ENCODE data around the gene TMEM95.

DNA sequence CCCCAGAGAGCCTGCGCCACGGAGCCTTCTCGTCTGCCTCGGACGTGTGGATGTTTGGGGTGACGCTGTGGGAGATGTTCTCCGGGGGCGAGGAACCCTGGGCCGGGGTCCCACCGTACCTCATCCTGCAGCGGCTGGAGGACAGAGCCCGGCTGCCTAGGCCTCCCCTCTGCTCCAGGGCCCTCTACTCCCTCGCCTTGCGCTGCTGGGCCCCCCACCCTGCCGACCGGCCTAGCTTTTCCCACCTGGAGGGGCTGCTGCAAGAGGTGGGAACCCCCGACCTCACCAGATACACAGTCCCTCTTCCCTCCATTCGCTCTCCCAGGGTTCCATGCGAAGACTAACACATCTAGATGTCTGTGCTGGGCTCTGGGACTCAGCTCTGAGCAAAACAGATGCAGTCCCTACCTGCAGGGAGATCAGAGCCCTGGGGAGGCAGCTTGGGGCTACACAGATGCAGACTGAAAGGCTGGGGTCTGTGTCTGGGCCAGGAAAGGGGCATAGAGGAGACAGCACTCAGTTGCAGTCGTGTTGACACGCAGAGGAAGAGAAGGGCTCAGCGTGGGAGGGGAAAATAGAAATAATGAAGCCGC lies 29.6 kb downstream of the TMEM95 start:
- TF ChIP-seq EZH2 (IDR thresholded peaks at IDR 0.05; ENCODE audit: borderline replicate concordance, insufficient read depth, low read depth, low read length, poor library complexity, severe bottlenecking), result no peak
- TF ChIP-seq, protein P1, sequence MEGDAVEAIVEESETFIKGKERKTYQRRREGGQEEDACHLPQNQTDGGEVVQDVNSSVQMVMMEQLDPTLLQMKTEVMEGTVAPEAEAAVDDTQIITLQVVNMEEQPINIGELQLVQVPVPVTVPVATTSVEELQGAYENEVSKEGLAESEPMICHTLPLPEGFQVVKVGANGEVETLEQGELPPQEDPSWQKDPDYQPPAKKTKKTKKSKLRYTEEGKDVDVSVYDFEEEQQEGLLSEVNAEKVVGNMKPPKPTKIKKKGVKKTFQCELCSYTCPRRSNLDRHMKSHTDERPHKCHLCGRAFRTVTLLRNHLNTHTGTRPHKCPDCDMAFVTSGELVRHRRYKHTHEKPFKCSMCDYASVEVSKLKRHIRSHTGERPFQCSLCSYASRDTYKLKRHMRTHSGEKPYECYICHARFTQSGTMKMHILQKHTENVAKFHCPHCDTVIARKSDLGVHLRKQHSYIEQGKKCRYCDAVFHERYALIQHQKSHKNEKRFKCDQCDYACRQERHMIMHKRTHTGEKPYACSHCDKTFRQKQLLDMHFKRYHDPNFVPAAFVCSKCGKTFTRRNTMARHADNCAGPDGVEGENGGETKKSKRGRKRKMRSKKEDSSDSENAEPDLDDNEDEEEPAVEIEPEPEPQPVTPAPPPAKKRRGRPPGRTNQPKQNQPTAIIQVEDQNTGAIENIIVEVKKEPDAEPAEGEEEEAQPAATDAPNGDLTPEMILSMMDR (IDR thresholded peaks at IDR 0.05), result no peak

Data from B cell (primary cell).